Choroid plexus epithelial cell (primary cell): ENCODE results near the gene OVOL1.

Experiments used
- DNase-seq: peaks from one replicate; pipeline ENCODE4 v3.0.0-alpha.2; 2010; ENCODE audit warnings: low read depth
- H3K4me3 ChIP-seq: 2 replicates; pipeline ENCODE4 v1.5.1; 2011; ENCODE audit warnings: low read depth, mild to moderate bottlenecking, control low read depth, low read length, moderate library complexity
- TF ChIP-seq, protein P1 (sequence below): conservative IDR thresholded peaks from 2 replicates; pipeline ENCODE4 v1.5.1; 2011; ENCODE audit warnings: low read depth, mild to moderate bottlenecking, control low read depth, inconsistent platforms, low read length, moderate library complexity

Gene OVOL1

GRCh38 chr11:65833297-65834030 is 46.6 kb downstream of the OVOL1 start, which contains the start of gene SNX32:
SNX32 (plus strand) TSS chr11:65833963; CDS start chr11:65834066, 103 bp downstream.
- peak within 1 kb of the TSS; percentile 65 for H3K4me3 ChIP-seq
- DNase-seq: peak; percentile 96
- TF ChIP-seq, protein P1, sequence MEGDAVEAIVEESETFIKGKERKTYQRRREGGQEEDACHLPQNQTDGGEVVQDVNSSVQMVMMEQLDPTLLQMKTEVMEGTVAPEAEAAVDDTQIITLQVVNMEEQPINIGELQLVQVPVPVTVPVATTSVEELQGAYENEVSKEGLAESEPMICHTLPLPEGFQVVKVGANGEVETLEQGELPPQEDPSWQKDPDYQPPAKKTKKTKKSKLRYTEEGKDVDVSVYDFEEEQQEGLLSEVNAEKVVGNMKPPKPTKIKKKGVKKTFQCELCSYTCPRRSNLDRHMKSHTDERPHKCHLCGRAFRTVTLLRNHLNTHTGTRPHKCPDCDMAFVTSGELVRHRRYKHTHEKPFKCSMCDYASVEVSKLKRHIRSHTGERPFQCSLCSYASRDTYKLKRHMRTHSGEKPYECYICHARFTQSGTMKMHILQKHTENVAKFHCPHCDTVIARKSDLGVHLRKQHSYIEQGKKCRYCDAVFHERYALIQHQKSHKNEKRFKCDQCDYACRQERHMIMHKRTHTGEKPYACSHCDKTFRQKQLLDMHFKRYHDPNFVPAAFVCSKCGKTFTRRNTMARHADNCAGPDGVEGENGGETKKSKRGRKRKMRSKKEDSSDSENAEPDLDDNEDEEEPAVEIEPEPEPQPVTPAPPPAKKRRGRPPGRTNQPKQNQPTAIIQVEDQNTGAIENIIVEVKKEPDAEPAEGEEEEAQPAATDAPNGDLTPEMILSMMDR: no peak

DNA sequence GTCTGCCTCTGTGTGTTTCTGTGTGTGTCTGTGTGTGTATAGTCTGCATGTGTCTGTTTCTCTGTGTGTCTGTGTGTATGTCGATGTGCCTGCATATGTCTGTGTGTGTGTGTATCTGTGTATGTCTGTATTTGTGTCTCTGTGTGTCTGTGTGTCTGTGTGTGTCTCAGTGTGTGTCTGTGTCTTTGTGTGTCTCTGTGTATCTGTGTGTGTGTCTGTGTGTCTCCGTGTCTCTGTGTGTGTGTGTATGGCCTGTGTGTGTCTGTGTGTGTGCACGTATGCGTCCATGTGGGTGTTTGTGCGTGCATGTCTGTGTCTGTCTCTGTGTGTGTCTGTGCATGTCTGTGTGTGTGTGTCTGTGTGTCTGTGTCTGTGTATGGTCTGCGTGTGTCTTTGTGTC is 47.3 kb downstream of the OVOL1 start:
- peak overlapping the region; percentile 65 for H3K4me3 ChIP-seq
- DNase-seq: no peak
- TF ChIP-seq, protein P1: no peak

DNA sequence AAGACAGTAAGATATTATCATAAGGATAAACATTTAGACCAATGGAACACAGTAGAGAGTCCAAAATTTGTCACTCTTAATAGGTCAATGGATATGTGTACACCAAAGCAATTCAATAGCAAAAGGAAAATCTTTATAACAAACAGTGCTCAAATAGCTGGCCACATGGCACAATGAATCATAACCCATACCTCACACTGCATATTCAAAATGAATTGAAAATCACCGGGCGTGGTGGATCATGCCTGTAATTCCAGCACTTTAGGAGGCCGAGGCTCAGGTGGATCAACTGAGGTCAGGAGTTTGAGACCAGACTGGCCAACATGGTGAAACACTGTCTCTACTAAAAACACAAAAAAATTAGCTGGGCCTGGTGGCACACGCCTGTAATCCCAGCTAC is 55.3 kb downstream of the OVOL1 start:
- no peak for DNase-seq
- TF ChIP-seq, protein P1: no peak
- no peak overlapping the region for H3K4me3 ChIP-seq

- TF ChIP-seq, protein P1: no peak
These were observed 56.9 kb downstream of the OVOL1 start for GRCh38 chr11:65843811-65844210.

GRCh38 chr11:65844231-65844872 is 57.5 kb downstream of the OVOL1 start:
- DNase-seq: no peak
- no peak overlapping the region for H3K4me3 ChIP-seq
- TF ChIP-seq, protein P1: no peak

More at GRCh38 chr11:65843811-65844210, 56.9 kb downstream of the OVOL1 start:
- DNase-seq: no peak
- H3K4me3 ChIP-seq: no peak overlapping the region
